OCI-LY7 (cell line): ENCODE data around the gene CWH43.

Source experiments
- EZH2phosphoT487 ChIP-seq: fragments of 200-600 bp; sonication (generic); IDR thresholded peaks from 2 replicates; pipeline ENCODE4 v1.6.1; 2018; ENCODE audit warnings: low read depth, borderline replicate concordance, mild to moderate bottlenecking, mixed run types, antibody characterized with exemption, low read length, moderate library complexity, mixed read lengths
- TF ChIP-seq, protein P1 (sequence below): fragments of 200-600 bp; sonication (generic); conservative IDR thresholded peaks from 2 replicates; pipeline ENCODE4 v1.5.1; 2014; ENCODE audit warnings: mild to moderate bottlenecking, antibody characterized with exemption, low read length, moderate library complexity, mixed read lengths

GRCh38 chr4:49000806-49001205 lies 14.7 kb downstream of the CWH43 start:
- TF ChIP-seq, protein P1, sequence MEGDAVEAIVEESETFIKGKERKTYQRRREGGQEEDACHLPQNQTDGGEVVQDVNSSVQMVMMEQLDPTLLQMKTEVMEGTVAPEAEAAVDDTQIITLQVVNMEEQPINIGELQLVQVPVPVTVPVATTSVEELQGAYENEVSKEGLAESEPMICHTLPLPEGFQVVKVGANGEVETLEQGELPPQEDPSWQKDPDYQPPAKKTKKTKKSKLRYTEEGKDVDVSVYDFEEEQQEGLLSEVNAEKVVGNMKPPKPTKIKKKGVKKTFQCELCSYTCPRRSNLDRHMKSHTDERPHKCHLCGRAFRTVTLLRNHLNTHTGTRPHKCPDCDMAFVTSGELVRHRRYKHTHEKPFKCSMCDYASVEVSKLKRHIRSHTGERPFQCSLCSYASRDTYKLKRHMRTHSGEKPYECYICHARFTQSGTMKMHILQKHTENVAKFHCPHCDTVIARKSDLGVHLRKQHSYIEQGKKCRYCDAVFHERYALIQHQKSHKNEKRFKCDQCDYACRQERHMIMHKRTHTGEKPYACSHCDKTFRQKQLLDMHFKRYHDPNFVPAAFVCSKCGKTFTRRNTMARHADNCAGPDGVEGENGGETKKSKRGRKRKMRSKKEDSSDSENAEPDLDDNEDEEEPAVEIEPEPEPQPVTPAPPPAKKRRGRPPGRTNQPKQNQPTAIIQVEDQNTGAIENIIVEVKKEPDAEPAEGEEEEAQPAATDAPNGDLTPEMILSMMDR: no peak
- no peak for TF ChIP-seq EZH2phosphoT487
